ENCODE measurements around the gene USP9X.

GRCh38 chrX:41275661-41276609 is 190.7 kb downstream of the USP9X start:
- TF ChIP-seq CTCF (IDR thresholded peaks at IDR 0.05) (peak; percentile 14 to 41 (median 34)), POLR2AphosphoS5 (IDR thresholded peaks at IDR 0.05) (no peak), POLR2A (IDR thresholded peaks at IDR 0.05) (no peak), EP300 (IDR thresholded peaks at IDR 0.05; ENCODE audit: low read depth) (no peak)

Data from transverse colon (tissue), 4 donors.